Measurements from ENCODE around the gene ZNF253.
"Not testable (repeated sequence)": the region's sequence is repeated elsewhere in the genome, so short reads cannot be mapped to it uniquely, and the experiment has no call there.

The ZNF253 gene

DNA sequence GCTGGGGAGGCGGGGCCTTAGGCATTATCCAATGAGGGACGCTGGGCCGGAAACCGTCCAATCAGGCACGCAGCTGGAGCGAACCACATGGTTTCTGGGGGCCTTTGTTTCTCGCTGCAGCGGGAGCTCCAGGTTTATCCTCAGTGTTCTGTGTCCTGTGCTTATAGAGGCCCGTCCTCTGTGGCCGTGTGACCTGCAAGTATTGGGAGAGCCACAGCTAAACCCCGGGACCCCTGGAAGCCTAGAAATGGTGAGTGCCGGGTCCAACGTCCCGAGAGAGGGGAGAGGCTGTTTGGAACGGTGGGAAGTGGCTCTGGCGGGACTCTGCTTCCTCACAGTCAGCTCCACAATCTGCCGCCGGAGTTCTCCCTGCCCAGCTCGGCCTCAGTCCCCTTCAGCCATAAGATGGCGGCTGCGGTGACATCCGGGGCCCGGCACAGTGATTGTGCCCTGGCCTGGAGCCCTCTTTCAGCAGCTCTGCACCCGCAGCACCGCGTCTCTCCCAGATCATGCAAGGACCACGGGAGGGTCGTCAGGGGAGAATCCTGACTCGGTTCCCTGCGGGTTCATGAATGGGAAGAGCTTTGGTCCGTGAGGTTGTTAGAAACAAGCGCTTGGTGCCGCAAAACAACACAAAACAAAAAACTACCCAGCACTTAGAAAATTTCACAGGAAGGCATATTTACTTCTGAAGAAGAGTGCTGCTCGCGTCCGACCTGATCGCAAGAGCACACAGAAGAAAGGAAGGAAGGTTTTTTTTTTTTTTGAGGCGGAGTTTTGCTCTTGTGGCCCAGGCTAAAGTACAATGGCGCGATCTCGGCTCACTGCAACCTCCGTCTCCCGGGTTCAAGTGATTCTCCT, at the start of gene ZNF253:
Gene ZNF253, plus strand, starts transcription at position 133 of the 861 bp plus-strand sequence. Its CDS starts 115 bp downstream, at position 248.
- DNase-seq (ENCODE audit: low read depth): peak; percentile 89

DNA sequence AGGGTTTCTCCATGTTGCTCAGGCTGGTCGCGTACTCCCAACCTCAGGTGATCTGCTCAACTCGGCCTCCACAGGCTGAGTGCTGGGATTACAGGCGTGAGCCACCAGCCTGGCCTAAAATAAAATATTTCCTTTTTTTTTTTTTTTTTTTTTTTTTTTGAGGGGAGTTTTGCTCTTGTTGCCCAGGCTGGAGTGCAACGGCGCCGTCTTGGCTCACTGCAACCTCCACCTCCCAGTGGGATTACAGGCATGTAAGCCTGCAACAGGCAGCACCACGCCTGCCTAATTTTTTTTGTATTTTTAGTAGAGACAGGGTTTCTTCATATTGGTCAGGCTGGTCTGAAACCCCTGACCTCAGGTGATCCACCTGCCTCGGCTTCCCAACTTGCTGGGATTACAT, 49.0 kb upstream of the ZNF253 start:
- no peak for DNase-seq (ENCODE audit: low read depth)

DNA sequence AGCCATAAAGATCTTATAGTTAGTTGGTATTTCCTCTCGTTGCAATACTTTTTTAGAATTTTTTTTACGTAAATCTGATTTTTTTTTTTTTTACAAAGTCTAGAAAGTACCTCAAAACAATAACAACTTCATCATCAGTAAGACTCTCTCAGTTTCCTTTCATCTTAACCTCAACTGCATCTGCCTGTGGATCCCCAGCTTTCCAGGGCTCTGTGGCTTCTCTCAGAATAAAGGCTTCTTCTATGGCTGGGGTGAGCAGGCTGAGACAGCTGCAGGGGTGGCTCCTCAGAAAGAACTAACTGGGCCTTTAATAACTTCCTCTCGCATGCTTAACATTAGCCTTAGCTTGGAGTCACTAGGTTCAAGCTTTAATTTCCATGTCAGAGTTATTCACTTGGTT, 48.3 kb upstream of the ZNF253 start:
- no peak for DNase-seq (ENCODE audit: low read depth)

DNA sequence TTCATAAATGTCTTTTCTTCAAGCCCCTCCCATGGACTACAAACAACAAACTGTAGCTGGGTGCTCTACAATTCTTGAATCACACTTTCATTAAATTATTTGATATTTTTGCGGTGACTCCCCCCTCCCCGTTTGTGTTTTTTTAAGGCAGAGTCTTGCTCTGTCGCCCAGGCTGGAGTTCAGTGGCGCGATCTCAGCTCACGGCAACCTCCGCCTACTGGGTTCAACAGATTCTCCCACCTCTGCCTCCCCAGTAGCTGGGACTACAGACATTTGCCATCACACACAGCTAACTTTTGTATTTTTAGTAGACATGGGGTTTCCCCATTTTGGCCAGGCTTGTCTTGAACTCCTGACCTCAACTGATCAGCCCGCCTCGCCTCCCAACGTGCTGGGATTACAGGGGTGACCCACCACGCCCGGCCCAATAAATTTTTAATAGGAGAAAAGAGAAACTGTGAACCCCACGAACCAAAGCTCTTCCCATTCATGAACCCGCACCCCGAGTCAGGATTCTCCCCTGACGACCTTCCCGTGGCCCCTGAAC, 44.8 kb upstream of the ZNF253 start:
- DNase-seq (ENCODE audit: low read depth): no peak

DNA sequence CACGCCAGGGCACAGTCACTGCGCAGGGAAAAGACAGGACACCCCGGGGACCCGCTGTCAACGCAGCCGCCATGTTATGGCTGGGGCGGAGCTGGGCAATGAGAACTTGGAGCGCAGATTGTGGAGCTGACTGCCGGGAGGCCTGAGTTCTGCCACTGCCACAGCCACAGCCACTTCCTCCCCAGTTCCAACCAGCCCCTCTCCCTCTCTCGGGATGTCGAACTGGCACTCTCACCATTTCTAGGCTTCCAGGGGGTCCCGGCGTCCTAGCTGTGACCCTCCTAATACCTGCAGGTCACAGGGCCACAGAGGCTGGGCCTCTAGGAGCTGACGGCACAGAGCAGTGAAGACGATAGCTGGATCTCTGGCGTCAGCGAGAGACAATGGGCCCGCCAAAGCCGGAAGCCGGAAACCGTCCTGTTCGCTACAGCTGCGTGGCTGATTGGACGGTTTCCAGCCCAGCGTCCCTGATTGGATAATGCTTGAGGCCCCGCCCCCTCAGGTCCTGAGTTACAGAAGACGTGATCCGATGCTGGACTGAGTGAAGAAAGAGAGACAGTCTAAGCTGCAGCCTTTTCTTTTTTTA, 44.2 kb upstream of the ZNF253 start, which contains the start of gene ZNF506:
Gene ZNF506, minus strand, starts transcription at position 385 of the 586 bp plus-strand sequence. Its CDS starts 147 bp downstream, at position 238.
- DNase-seq (ENCODE audit: low read depth): peak; percentile 96

DNA sequence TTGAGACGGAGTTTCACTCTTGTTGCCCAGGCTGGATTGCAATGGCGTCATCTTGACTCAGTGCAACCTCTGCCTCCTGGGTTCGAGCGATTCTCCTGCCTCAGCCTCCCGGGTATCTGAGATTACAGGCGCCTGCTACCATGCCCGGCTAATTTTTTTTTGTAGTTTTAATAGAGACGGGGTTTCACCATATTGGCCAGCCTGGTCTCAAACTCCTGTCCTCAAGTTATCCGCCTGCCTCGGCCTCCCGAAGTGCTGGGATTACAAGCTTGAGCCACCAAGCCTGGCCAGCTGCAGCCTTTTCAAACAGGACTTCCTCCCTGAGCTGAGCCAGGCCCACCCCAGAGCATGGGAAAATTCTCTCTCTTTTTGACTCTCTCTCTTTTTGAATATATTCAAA, 43.7 kb upstream of the ZNF253 start:
- not testable (repeated sequence) for DNase-seq (ENCODE audit: low read depth)

DNA sequence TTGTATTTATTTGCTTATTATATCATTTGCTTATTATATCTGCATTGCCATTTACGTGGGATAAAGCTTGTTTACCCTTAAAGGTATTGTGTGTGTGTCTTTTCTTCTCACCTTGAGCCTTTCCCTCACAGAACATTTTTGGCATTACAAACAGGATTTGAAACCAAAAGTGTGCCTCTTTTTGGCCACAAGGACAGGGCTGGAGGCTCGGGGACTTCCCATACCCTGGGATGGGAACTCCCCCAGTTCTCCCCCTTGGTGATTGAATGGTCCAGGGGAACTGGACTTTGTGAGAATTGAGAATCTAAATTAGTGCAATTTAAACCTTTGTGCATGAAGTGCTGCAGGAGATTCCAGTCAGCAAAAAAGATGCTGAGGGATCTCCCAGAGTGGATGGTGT, 41.8 kb upstream of the ZNF253 start:
- no peak for DNase-seq (ENCODE audit: low read depth)

DNA sequence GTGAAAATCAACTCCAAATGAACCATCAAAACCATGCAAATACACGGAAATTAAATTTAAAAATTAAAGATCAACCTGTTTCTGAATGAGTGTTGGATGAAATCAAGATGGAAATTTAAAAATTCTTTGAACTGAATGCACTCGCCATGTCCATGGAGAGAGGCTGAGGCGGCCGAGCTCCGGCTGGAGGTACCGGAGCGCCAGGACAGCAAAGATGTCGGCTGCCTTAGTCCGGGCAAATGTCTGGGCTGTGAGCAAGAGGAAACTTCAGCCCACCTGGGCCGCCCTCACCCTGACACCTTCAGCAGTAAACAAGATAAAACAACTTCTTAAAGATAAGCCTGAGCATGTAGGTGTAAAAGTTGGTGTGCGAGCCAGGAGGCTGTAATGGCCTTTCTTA, 38.8 kb upstream of the ZNF253 start:
- no peak for DNase-seq (ENCODE audit: low read depth)

DNA sequence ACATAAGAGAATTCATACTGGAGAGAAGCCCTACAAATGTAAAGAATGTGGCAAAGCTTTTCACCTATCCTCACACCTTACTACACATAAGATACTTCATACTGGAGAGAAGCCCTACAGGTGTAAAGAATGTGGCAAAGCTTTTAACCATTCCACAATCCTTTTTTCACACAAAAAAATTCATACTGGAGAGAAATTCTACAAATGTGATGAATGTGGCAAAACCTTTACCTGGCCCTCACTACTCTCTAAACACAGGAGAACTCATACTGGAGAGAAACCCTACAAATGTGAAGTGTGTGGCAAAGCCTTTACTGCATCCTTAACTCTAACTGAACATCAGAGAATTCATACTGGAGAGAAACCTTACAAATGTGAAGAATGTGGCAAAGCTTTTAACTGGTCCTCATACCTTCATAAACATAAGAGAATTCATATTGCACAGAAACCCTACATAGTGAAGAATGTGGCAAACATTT, 30.1 kb upstream of the ZNF253 start:
- no peak for DNase-seq (ENCODE audit: low read depth)

DNA sequence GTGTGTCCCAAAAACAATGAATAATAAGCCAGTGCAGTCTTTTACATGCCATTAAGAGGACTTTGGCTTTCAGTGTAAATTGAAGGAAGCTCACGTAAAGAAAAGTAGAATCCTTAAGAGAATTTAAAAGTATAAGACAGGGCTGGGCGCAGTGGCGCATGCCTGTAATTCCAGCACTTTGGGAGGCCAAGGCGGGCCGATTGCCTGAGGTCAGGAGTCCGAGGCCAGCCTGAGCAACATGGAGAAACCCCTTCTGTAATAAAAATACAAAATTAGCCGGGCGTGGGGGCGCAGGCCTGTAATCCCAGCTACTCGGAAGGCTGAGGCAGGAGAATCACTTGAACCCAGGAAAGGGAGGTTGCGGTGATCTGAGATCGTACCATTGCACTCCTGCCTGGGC, 17.9 kb upstream of the ZNF253 start:
- no peak for DNase-seq (ENCODE audit: low read depth)

DNA sequence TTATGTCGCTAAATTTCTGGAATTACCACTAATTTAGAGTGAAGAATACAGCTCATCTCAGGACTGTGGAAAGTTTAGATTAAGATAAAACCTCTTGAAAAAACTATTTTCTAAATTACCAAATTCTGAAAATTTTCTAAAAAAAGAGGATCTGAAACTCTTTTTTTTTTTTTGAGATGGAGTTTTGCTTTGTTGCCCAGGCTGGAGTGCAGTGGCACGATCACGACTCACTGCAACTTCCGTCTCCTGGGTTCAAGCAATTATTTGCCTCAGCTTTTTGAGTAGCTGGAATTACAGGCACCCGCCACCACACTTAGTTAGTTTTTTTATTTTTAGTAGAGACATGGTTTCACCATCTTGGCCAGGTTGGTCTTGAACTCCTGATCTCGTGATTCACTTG, 16.6 kb upstream of the ZNF253 start:
- no peak for DNase-seq (ENCODE audit: low read depth)

DNA sequence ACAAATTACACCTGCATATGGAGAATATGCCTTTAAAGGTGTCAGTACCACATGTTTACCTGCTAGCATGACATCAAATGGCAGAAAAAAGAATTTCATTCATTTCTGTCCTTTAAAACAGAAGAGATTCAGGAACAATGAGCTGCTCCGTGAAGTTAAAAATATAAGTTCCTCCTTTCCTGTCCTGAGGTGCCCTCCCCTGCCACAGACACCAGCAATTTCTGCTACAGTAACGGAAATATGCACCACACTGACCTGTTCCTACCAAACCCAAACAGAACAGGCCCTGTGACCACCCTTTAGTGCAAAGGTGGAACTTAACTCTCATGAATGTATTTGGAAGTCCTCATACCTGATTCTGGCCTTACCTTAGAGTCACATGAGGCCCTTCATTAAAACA, 13.9 kb upstream of the ZNF253 start:
- not testable (repeated sequence) for DNase-seq (ENCODE audit: low read depth)

DNA sequence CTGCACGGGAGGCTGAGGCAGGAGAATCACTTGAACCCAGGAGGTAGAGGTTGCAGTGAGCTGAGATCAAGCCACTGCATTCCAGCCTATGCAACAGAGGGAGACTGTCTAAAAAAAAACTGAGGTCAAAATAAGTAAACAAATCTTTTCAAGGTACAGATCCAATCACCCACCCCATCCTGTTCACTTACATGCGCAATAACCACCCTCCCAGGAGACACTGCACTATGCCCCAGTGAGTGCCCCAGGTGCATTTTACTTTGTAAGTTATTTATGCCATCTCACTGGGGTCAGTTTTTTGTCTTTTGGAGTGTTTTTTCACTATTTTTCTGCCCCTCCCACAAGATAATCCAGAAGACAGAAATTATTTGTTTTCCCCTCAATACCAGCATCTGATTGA, 6.9 kb upstream of the ZNF253 start:
- DNase-seq (ENCODE audit: low read depth): no peak

DNA sequence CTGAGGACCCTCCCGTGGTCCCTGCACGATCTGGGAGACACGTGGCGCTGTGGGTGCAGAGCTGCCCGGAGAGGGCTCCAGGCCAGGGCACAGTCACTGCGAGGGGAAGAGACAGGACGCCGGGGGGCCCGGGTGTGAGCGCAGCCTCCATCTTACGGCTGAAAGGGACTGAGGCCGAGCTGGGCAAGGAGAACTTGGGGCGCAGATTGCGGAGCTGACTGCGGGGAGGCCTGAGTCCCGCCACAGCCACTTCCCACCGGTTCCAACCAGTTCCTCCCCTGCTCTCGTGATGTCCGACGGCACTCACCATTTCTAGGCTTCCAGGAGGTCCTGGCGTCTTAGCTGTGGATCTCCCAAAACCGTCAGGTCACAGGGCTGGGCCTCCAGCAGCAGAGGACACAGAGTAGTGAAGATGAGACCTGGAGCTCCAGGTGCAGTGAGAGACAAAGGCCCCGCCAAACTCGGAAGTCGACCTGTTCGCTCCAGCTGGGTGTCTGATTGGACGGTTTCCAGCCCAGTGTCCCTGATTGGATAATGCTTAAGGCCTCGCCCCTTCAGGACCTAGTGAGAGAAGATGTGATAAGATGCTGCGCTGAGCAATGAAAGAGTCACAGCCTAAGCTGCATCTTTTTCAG, 4.8 kb upstream of the ZNF253 start:
- DNase-seq (ENCODE audit: low read depth): no peak

DNA sequence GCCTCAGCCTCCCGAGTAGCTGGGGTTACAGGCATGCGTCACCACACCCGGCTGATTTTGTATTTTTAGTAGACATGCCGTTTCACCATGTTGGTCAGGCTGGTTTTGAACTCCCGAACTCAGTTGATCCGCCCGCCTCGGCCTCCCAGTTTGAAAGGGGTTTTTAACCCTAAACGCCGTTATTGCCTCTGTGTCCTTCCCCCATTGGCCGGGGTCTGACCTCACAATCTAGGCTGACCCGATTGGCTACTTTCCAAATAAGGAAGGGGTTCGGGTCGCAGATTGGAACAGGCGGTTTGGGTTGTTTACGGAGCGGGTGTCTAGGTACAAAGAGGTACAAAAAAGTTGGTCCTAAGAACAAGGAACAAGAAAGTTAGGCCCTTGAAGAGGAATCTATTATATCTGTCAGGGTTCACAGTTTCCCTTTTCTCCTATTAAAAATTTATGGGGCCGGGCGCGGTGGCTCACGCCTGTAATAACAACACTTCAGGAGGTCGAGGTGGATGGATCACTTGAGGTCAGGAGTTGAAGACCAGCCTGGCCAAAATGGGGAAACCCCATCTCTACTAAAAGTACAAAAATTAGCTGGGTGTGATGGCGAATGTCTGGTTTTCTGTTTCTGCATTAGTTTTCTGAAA, 1.0 kb downstream of the ZNF253 start:
- DNase-seq (ENCODE audit: low read depth): no peak

DNA sequence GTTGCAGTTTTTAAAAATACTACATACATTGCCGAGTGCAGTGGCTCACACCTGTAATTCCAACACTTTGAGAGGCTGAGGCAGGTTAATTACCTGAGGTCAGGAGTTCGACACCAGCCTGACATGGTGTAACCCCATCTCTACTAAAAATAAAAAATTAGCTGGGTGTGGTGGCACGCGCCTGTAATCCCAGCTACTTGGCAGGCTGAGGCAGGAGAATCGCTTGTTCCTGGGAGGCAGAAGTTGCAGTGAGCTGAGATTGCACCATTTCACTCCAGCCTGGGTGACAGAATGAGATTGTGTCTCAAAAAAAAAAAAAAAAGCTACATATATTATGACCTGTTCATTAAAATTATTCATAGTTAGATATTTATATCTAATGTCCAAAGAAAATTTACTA, 4.4 kb downstream of the ZNF253 start:
- DNase-seq (ENCODE audit: low read depth): not testable (repeated sequence)

DNA sequence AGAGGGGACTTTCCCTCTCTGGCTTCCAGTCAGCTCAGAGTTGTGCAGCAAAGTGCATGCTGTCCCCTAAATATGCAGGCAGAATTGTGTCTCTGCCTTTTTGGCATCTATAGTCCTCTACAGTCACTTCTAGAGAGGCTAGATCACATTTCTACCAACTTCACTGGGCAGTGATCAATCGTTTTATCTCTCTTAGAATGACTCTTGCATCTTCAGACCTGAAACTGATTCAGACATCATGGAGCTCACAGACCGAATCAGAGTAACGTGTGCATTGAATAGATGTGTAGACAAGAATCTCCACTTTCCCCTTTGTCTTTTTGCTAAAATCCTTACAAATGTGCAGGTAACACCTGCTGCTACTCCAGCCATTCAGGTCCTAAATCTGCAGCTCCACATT, 6.2 kb downstream of the ZNF253 start:
- DNase-seq (ENCODE audit: low read depth): no peak

DNA sequence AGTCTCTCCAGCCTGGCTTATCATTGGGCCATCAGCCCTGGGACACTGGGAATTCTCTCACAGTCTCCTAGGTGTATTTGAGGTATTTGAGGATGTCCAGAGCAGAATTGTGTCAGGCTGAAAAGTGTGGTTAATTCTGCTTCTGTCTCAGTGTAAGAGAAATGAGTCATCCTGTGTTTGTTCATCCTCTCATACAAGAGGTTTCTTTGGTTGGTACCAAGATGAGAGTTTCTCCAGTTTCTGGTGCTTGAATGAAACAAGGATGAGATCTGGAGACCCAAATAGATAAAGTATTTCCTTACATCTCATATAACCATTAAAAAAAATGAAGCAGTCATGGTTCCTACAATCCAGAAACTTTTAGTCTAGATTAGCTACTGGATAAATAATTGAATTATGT, 7.7 kb downstream of the ZNF253 start:
- no peak for DNase-seq (ENCODE audit: low read depth)

DNA sequence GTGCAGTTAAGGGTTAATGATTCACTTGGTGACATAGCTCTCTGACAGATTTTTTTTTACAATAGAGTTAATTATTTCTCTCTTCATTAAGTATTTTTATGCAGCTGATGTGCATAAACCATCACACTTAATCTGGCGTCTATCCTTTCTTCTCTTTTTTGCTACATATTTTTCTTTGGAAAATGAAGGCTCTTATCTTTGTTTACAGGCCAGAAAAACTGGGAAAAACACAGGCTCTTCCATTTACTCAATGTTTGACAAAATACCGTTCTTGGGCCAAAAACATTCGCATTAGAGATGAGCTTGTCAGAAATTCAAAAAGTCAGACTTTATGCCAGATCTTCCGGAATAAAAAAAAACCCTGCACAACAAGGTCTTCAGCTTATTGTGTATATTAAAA, 12.0 kb downstream of the ZNF253 start:
- no peak for DNase-seq (ENCODE audit: low read depth)

DNA sequence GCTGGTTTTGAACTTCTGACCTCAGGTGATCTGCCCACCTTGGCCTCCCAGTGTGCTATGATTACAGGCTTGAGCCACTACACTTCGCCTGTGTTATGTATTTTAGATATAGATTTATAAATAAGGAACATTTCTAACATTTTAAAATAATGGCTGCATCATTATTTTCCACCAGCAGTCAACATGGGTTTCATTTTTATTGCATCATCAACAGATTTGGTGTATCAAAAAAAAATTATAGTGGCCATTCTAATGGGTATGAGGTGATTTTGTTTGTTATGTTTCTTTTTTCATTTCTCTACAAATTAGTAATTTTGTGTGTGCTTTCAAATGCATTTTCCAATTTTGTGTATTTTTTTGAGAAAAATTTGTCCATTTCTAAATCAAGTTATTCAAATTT, 18.9 kb downstream of the ZNF253 start:
- DNase-seq (ENCODE audit: low read depth): no peak

DNA sequence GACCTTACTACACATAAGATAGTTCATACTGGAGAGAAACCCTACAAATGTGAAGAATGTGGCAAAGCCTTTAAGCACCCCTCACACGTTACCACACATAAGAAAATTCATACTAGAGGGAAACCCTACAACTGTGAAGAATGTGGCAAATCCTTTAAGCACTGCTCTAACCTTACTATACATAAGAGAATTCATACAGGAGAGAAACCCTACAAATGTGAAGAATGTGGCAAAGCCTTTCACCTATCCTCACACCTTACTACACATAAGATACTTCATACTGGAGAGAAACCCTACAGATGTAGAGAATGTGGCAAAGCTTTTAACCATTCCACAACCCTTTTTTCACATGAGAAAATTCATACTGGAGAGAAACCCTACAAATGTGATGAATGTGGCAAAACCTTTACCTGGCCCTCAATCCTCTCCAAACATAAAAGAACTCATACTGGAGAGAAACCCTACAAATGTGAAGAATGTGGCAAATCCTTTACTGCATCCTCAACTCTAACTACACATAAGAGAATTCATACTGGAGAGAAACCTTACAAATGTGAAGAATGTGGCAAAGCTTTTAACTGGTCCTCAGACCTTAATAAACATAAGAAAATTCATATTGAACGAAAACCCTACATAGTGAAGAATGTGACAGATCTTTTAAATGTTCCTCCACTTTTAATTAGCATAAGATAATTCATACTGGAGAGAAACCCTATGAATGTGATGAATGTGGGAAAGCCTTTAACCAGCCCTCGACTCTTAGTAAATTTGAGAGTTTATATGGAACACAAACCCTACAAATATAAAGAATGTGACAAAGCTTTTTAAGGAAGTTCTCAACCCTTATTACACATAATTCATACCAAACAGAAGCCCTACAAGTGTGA, 26.6 kb downstream of the ZNF253 start:
- not testable (repeated sequence) for DNase-seq (ENCODE audit: low read depth)
